ENCODE data around the gene TMEM132D.

TMEM132D gene

DNA sequence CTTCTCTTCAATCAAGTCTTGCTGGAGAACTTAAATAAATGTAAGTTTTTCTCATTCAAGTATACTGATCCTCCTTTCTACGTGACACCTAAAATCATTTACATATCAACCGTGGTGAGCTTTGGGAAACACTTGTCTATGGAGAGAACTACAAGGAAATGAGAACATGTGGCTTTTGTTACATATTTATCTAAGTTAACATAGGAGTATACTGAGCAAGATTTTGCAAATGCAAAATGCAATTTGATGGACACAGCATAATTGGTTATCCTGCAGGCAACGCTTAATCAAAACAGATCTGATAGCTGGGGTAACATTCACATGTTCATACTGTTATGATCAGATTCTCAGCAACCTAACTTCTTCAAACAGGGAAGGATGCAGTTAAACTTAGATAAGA, 376.3 kb downstream of the TMEM132D start:
- DNase-seq, result no peak

DNA sequence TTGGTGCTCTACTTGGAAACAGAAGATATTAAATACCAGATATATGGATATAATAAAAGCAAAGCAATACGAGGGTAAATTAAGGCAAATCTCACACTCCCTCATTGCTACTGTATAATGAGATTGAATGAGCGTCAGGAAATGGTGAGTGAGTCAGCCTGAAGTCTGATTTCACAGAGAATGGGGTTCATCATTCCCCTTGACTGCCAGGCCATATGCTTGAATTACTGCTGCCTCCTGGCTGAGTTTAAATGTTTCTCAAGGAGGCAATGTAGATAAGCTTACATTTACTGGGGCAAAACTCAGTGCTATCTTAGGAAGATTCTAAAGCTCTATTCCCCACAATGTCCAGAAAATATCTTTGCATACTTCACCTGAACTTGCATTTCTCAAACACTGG, 380.2 kb downstream of the TMEM132D start:
- no peak for DNase-seq

DNA sequence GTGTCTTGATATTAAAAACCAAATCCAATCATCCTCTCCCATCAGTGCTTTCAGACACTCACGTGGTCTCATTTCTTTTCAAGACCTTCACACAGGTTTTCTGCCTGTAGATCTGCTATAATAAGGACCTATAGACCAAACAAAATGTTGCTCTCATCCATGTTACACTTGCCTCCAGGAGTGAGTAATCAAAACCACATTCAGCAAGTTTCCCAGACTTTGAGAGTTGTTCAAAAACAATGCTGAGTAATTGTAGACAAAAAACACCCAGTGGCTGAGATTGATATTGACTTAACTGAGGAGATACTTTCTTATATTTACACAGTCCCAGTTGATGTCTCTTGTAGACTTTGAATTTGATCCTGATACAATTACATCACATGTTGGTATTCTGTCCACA, 383.1 kb downstream of the TMEM132D start:
- DNase-seq, result no peak

DNA sequence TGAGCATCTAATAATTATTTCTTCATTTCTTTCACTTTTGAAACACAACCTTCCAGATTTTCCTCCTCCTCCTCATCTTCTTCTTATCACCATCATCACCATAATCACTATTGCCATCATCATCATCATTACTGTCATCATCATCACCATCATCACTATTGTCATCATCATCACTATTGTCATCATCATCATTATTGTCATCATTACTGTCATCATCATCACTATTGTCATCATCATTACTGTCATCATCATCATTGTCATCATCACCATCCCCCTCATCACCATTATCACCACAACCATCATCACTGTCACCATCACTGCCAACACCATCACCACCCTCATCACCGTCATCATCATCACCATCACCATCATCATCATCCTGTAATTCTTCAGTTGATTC, 400.0 kb downstream of the TMEM132D start:
- no peak for DNase-seq

DNA sequence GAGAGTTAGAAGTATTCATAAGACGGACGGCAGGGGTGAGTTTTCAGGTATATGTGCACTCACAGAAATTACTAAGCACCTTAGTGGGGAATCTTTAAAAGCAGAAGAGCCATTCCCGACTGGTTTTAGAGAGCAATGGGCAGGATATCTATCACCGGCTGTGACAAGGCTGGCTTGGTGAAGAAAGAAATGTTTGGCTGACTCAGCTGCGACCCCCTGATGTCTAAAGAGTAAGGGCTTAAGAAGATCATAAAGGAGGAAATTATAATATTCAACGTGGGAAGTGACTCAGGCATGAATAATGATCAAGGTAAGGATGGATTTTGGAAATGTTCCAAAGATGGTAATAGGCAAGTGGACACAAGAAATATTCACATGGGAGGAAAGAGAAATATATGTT, 407.6 kb downstream of the TMEM132D start:
- DNase-seq, result no peak

DNA sequence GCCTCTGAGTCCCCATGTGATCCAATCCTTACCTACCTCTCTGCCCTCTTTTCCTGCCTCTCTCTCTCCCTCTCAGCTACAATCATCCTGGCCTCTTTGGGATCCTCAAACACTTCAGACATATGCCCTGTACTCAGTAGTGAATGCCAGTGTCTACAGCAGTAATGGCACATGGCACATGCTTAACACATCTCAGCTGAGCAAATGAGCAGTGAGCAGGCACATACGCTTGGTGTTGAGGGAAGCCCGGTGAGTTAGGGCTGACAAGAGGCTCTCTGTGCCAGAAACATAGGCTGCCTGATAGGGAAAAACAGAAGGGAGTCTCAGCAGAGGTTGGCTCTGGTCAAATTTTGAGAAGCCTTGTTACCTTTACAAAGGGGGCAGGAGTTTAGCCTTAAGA, 409.1 kb downstream of the TMEM132D start:
- no peak for DNase-seq

DNA sequence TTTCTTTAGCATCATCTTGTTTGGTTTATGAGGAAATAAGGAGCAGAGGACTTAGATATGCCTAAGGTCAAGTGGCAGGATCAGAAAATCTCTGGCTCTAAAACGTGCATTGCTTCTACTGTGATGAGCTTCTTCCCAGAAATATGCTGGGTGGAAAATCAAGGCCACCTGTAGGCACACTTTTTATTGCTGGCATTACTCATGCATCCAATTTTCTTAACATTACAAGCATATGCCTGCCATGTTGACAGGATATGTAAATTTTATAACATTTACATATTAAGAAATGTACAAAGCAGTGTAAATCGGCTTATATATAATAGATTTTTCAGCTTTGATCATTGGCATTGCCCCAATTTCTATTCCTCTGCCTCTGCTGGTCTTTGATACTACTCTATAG, 409.6 kb downstream of the TMEM132D start:
- DNase-seq, result no peak

DNA sequence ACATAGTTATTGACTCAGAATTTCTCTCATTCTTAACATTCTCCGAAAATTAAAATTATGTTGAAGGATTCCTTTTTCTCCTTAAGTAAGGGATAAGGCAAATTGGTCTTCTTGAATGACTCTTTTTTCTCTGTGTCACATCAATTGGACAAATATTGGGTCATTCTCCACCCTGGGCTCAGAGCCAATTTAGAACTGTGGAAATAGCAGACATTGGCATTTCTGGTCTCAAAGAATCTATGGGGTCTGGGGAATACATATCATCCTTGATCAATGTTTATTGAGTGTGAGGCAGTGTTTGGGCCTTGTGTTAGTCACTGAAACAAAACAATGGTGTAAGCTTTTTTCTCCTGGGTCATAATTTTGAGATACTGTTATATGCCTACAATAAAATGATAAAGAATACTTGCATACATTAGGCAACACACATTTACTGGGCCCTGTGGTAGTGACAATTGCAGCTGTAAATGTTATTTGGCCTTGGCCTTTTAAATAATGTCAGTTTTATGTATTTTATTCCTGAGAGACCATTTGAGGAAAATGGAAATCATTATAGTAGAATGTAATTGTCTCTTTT, 414.6 kb downstream of the TMEM132D start:
- no peak for DNase-seq

DNA sequence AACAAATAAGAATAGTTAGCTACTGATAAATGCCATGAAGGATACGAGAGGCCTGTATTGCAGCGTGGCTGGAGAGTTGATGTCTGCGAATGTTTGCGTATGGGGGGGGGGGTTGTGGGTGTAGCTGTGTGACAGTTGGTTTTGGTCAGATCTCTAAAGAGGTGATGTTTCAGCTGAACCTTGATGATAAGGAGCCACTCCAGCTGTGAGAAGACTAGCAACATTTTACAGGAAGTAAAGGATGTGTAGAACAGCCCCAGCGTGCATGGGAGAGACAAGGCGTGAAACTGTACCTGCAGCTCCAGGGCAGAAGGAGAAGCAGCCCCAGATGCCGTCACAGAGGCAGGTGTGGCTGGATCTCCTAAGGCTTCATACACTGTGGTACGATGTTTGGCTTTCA, 416.9 kb downstream of the TMEM132D start:
- no peak for DNase-seq

DNA sequence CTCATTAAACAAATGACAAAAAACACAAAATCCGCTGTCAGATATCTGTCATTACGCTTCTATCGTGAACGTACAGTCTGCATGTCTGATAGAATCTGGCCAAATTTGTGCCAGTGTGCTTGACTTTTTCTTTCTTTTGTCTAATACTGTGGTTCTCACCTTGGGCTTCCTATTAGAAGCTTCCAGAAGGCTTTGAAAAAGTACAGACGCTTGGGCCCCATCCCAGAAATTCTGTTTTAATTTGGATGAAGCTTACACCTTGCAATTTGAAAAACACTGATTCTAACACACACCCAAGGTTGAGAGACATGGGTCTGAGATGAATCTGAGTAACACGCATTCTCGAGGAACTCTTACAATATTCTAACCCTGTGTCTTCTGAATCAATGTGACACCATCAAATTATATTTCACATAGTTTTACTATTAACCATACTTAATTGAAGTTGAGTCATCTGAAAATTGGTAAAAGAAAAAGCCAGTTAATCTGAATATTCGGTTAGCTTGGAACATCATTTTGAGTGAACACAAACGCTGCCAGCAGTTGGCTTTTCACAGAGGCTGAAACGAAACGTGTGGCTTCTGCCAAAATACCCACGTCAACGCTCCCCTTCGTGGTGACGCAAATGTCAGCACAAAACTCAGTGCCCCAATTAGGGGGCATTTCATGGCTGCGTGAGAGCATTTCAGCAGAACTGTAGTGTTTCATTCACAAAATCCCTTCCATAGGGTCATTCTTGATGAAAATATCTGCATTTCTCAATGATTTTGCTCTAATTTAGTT, 420.5 kb downstream of the TMEM132D start:
- no peak for DNase-seq

DNA sequence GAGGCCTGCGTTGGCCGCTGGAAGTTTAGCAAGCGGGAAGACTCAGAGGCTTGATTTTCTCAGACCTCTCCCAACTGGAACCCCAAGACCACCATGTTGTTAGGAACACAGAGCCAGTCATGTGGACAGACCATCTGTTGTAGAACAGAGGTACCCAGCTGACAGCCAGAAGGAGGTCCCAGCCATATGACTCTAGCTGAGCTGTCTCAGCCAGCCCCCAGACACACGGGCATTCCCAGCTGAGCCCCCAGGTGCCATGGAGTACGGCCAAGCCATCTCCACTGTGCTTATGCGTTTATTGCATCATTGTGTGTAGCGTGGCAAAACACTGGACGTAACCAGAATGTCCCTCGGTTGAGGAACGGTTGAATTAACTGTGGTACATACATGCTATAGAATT, 421.9 kb downstream of the TMEM132D start:
- DNase-seq, result no peak

DNA sequence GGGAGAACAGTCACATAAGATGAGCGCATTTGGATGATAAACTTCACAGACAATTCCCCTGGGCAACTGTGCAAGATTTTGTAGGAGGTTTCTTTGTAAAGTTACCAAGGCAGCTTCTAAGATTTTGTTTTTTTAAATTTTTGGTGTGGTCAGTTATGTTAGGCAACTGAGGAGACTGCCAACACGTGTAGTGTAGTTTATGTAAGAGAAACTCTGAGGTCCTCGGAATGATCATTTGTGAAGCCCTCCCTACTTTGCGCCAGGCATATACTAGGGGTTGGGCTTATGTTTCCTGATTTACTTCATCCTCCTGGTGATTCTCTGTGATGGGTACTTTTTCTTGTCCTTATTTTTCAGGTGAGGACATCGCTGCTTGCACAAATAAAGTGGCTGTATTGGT, 433.6 kb downstream of the TMEM132D start:
- DNase-seq, result no peak

DNA sequence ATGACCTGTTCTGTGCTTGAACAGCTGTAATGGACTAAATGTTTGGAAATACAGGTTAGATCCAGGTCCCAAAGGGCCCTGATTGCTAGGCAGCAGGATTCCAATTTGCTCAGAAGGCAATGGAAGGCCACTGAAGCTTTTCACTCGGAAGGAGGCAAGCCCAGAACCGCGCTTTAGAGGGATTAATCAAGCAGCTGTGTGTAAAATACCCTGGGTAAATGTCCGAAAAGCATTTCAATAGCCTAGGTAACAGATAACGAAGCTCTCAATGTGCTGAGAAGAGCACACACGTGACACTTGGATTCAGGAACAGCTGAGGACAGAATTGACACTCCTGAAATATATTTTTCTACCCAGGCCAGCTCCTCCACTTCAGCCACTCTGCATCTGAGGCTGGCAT, 436.1 kb downstream of the TMEM132D start:
- no peak for DNase-seq

DNA sequence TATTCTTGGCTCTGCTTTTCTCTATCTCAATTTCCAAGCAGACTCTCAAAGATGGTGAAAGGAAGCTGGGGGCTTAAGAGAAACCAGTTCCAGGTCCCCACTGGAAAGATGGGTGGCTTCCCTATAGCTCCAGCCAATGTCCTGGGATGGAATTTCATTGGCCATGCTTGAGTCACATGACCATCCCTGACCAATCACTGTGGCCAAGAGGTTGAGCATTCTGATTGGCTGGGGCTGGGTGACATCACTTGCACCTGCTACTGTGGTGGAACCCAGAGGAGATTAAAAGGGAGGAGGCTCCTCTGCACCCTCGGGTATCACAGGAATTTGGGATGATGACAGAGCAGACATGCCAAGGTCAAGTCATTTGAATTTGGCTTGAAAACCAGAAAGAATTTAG, 436.5 kb downstream of the TMEM132D start:
- DNase-seq, result no peak

DNA sequence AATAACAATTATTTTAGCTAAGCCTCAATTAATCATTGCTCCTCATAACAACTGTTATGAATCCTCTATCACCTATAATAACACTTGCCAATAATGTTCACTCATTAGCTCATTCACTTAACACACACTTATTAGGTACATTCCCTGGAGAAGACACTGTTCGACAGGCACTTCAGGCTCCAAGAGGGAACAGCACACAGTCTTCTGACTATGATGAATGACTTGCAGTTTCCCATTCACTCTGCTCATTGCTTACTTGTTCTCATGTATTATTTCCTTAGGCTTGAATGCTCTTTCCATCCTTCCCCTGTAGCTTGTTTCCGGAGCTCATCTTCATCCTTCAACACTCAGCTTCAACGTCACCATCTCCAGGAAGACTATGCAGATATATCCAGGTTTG, 437.3 kb downstream of the TMEM132D start:
- DNase-seq, result no peak

DNA sequence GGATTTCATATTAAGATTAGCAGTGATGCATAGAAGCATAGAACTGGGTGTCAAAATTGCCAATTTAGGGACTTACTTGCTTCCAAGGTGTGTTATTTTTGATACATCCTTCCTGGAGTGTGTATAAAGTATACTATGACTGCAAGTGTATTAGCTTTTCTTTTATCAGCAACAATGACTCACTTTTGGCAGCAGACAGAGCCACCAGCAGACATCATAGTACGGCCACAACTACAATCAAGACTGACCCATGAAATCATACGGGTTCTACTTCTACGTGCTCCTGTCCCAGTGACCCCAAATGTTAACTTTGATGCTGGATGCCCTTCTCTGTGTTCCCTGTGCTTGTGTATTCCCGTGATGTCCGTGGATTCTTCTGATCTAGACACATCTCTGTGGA, 443.9 kb downstream of the TMEM132D start:
- DNase-seq, result no peak

DNA sequence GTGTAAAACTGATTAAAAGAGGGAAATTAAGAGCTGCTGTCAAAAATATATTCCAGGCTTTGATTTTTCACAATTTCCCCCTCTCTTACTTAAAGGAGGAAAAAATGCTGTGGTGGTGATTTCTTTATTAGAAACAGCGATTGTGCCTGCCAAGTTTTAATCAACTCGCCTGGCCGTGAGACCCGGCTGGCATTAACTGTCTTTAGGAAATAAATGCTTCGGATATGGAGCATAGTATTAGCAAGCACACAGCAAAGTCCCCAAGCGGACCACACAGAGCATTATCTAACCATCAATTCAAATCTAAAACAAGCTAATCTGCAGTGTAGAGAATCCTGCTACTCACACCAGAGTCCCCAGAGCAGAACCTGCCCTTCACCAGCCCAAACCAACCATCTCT, 457.1 kb downstream of the TMEM132D start:
- no peak for DNase-seq

DNA sequence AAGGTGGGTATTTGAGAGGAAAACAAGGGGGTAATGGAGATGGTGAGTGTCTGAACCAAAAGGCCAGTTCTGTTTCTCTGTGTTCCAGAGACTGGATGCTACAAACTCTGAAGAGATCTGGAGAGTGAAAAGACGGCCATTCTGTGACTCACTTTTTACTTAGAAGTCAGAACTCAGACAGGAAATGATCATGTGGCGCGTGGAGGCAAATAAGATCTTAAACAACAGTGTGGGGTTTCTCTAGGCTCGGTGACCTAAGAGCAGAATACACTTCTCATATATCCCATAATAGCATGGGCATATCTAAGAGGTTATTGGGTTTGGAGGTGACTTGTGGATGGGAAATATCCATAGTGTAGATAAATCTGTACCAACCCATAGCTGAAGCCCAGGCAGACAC, 463.5 kb downstream of the TMEM132D start:
- no peak for DNase-seq

DNA sequence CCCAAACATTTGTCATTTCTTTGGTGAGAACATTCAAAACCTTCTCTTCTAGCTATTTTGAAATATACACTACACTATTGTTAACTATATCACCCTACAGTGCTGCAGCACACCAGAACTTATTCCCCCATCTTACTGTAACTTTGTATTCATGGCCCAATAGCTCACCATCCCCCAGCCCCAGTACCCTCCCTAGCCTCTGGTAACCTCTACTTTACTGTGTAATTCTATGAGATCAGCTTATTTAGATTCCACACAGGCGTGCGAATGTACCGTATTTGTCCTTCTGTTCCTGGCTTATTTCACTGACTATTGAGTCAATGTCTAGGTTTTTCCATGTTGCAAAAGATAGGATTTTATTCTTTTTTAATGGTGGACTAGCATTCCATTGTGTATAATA, 469.0 kb downstream of the TMEM132D start:
- no peak for DNase-seq

DNA sequence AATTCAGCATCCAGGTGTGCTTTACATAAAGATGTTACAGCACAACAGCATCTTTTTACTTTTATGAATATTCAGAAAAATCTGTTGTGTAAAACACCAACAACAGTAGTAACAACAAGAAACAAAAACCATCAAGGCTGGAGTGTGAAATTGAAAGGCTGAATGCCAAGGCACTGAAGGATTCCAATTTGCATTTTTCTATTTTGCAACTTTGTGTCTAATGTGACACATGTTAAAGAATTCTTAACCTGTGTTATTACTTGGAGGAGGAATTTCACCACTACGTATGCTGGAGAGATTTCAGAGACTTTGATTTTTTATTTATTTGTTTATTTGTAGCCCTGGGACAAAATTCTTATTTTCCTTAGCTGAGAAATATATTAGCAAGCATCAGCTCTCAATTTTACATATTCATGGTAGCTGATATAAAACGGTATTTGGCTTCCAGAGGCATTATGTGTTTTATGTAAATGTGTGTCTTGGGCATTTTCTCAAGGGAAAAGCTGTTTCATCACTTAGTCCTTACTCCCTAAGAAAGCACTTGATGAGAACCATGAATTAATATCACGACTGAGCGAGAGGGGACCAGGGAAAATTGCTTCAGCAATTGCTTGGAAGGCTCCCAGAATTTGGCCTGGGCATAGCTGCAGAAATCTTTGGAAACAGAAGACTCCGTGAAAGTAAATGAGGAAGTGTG, 475.4 kb downstream of the TMEM132D start:
- no peak for DNase-seq

DNA sequence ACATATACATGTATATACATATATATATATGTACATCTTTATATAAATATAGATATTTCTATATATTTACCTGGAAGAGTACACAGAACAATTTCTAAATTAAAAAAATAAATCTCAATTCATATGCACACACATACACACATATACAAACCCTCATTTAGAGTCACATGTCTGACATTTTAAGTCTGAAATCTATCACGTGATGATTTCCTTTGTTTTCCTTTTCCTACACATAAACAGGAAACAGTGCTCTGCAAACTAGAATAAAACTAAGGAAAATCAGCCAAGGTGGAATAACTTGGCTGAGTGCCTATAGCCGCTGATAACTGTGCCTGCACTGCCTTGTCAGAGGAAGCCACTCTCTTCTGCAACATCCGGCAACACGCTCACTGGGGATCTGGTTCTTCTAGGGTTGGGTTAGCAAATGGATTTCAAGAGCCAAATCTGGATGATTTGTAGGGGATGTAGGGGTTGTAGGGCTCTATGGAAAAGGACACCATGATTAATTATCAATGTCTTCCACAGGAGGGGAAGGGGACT, 480.7 kb downstream of the TMEM132D start:
- no peak for DNase-seq

DNA sequence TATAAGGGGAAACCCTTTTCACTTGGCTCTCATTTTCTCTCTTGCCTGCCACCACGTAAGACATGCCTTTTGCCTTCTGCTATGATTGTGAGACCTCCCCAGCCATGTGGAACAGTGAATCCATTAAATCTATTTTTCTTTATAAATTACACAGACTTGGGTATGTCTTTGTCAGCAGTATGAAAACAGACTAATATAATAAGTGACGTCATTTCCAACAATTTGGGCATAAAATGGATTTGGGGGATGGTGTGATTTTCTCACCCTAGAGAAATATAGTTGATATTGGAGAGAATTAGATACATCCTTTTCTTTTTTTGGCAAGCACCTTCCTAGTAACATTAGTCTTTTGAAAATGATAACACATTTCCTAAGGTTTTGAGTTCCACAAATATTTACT, 490.5 kb downstream of the TMEM132D start:
- no peak for DNase-seq

DNA sequence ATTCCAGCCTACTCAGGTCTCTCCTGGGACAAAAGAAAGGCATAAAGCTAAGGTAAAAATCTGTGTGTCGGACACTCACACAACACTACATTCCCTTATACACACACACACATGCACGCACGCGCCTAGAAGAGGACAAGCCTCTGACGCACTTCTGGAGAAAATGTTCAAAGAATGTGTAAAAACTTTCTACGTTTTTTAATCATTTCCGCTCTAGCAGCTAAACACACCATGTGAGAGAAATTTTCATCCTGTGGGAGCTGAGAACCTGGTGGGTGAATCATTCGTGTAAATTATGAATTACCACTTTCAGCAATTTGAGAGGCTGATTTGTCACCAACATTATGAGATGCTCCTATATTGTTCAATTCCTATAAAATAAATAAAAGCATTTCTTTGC, 494.5 kb downstream of the TMEM132D start:
- no peak for DNase-seq

DNA sequence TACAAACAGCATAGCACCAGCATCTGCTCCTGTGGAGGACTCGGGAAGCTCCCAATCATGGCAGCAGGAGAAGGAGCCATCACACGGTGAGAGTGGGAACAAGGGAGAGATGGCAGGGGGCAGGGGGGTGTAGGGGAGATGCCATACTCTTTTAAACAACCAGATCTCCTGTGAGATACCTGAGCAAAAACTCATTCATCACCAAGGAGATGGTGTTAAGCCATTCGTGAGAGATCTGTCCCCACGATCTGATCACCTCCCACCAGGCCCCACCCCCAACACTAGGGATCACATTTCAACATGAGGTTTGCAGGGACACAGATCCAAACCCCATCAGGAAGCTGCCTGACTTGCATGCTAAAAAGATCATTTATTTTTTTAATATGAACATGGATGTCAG, 499.3 kb downstream of the TMEM132D start:
- DNase-seq, result no peak
